Liver (tissue), 9 donors: ENCODE data around the gene HECTD1. TPM values are rescaled to one million over a fixed set of nuclear protein-coding genes. Genes with fewer than 3 reads are reported as not detected.

Source experiments
- DNase-seq: peaks from one replicate; pipeline ENCODE4 v3.0.0-alpha.2; 2017; ENCODE audit warnings: low spot score
- H3K27ac ChIP-seq, 2 donors: one replicate each; pipeline ENCODE4 v1.7.0; 2013; ENCODE audit warnings: inconsistent platforms in 2 of 2, low read length in 2 of 2, control low read depth in 1 of 2, low read depth in 1 of 2, mild to moderate bottlenecking in 1 of 2
- H3K27me3 ChIP-seq, 4 donors: one replicate each; pipeline versions ENCODE4 v1.6.1 to v1.7.0; 2013; ENCODE audit warnings: low read length in 3 of 4, inconsistent platforms in 1 of 4, mild to moderate bottlenecking in 1 of 4, moderate library complexity in 1 of 4; ENCODE audit not compliant: control insufficient read depth in 4 of 4, insufficient read depth in 4 of 4
- H3K36me3 ChIP-seq, 4 donors: one replicate each; pipeline versions ENCODE4 v1.6.1 to v1.7.0; 2013; ENCODE audit warnings: low read length in 3 of 4, mild to moderate bottlenecking in 3 of 4, low read depth in 1 of 4, moderate library complexity in 1 of 4; ENCODE audit not compliant: control insufficient read depth in 4 of 4, insufficient read depth in 3 of 4
- H3K4me1 ChIP-seq, 4 donors: one replicate each; pipeline versions ENCODE4 v1.6.1 to v1.7.0; 2013; ENCODE audit warnings: low read length in 3 of 4, mild to moderate bottlenecking in 3 of 4, moderate library complexity in 1 of 4; ENCODE audit not compliant: control insufficient read depth in 4 of 4, insufficient read depth in 4 of 4
- H3K4me3 ChIP-seq, 3 donors: one replicate each; pipeline versions ENCODE4 v1.6.1 to v1.7.0; 2013; ENCODE audit warnings: low read length in 3 of 3, control low read depth in 1 of 3, low read depth in 1 of 3, mild to moderate bottlenecking in 1 of 3
- H3K9ac ChIP-seq, 2 donors: one replicate each; pipeline ENCODE4 v1.7.0; 2013; ENCODE audit warnings: low read length in 2 of 2, mild to moderate bottlenecking in 2 of 2, moderate library complexity in 2 of 2, control low read depth in 1 of 2, low read depth in 1 of 2
- H3K9me3 ChIP-seq, 4 donors: one replicate each; pipeline versions ENCODE4 v1.6.1 to v1.7.0; 2013; ENCODE audit warnings: low read length in 3 of 4; ENCODE audit not compliant: control insufficient read depth in 4 of 4
- ATF3 ChIP-seq: IDR thresholded peaks from 2 replicates; pipeline ENCODE4 v1.6.1; 2016; ENCODE audit warnings: antibody characterized with exemption
- CTCF ChIP-seq: fragments of 150-350 bp; IDR thresholded peaks from 2 replicates; pipeline ENCODE4 v1.5.1; 2017; ENCODE audit warnings: improper control_type of control experiment, low read depth, low read length; ENCODE audit not compliant: missing input control
- EGR1 ChIP-seq, 2 donors: IDR thresholded peaks; 2 replicates each; pipeline ENCODE4 v1.6.1; 2016 to 2018; ENCODE audit warnings: antibody characterized with exemption in 2 of 2, low read depth in 2 of 2
- FOXA1 ChIP-seq: IDR thresholded peaks from 2 replicates; pipeline ENCODE4 v1.6.1; 2016; ENCODE audit warnings: antibody characterized with exemption
- FOXA2 ChIP-seq: IDR thresholded peaks from 2 replicates; pipeline ENCODE4 v1.6.1; 2016; ENCODE audit warnings: antibody characterized with exemption
- GABPA ChIP-seq, 2 donors: IDR thresholded peaks in 1 of 2; conservative IDR thresholded peaks in 1 of 2; 2 replicates each; pipeline ENCODE4 v1.6.1; 2016; ENCODE audit warnings: antibody characterized with exemption in 2 of 2, mild to moderate bottlenecking in 1 of 2, moderate library complexity in 1 of 2
- HNF4A ChIP-seq, 2 donors: conservative IDR thresholded peaks; 2 replicates each; pipeline ENCODE4 v1.6.1; 2016; ENCODE audit warnings: antibody characterized with exemption in 2 of 2, mild to moderate bottlenecking in 2 of 2
- HNF4G ChIP-seq: IDR thresholded peaks from 2 replicates; pipeline ENCODE4 v1.6.1; 2016; ENCODE audit warnings: antibody characterized with exemption
- JUND ChIP-seq, 2 donors: IDR thresholded peaks; 2 replicates each; pipeline ENCODE4 v1.6.1; 2016; ENCODE audit warnings: antibody characterized with exemption in 2 of 2
- MAX ChIP-seq: IDR thresholded peaks from 2 replicates; pipeline ENCODE4 v1.6.1; 2016; ENCODE audit warnings: antibody characterized with exemption
- NR2F2 ChIP-seq: IDR thresholded peaks from 2 replicates; pipeline ENCODE4 v1.6.1; 2016; ENCODE audit warnings: antibody characterized with exemption
- RAD21 ChIP-seq, 2 donors: IDR thresholded peaks; 2 replicates each; pipeline ENCODE4 v1.6.1; 2016; ENCODE audit warnings: antibody characterized with exemption in 2 of 2, mild to moderate bottlenecking in 2 of 2
- REST ChIP-seq: IDR thresholded peaks from 2 replicates; pipeline ENCODE4 v1.6.1; 2016; ENCODE audit warnings: antibody characterized with exemption, mild to moderate bottlenecking
- RXRA ChIP-seq, 2 donors: IDR thresholded peaks; 2 replicates each; pipeline ENCODE4 v1.6.1; 2017 to 2018; ENCODE audit warnings: antibody characterized with exemption in 2 of 2, mild to moderate bottlenecking in 1 of 2
- SP1 ChIP-seq: IDR thresholded peaks from 2 replicates; pipeline ENCODE4 v1.6.1; 2018; ENCODE audit warnings: antibody characterized with exemption, mild to moderate bottlenecking
- TAF1 ChIP-seq: conservative IDR thresholded peaks from 2 replicates; pipeline ENCODE4 v1.6.1; 2016; ENCODE audit warnings: antibody characterized with exemption, mild to moderate bottlenecking
- YY1 ChIP-seq: IDR thresholded peaks from 2 replicates; pipeline ENCODE4 v1.6.1; 2016; ENCODE audit warnings: antibody characterized with exemption, mild to moderate bottlenecking
- ZBTB33 ChIP-seq: IDR thresholded peaks from 2 replicates; pipeline ENCODE4 v1.6.1; 2016; ENCODE audit warnings: antibody characterized with exemption
- WGBS: extraction: QIAGEN DNeasy Blood & Tissue Kit; methylation state at CpG from one replicate; pipeline ENCODE4 v1.1.7; 2013; 5-methylcytosine and 5-hydroxymethylcytosine counted together
- polyA plus RNA-seq, 2 donors: library from polyadenylated mRNA; stranded (reverse) in 1 of 2; unstranded in 1 of 2; fragments of 200-250 nt in 1 of 2; fragments of >200 nt in 1 of 2; fragmentation: Nextera tagmentation in 1 of 2; extraction: Ambion mirVana in 1 of 2; gene quantifications; one replicate each; pipeline versions ENCODE4 v1.2.1 to v1.2.3, GENCODE V29; 2013 to 2015
- total RNA-seq, 2 donors: library from RNA; depleted of rRNA; stranded (reverse); fragments of >200 nt; gene quantifications; one replicate each; pipeline ENCODE4 v1.2.3, GENCODE V29; 2014
- donor health status: healthy.
- donor health status: healthy.
- donor health status: healthy.
- donor health status: healthy.
- donor health status: healthy.

HECTD1 gene
- total and polyA plus RNA-seq, 4 donors, result 46.8 to 256 (median 118) TPM

- Histone ChIP-seq H3K9ac (no peak overlapping the region), H3K4me3 (no peak overlapping the region), H3K27ac (peak overlapping the region in 1 of 2 donors; percentile 18), H3K27me3 (no peaks in the 10 kb centered on the region), H3K4me1 (peaks cover 4 to 32% (median 10%) of the 10 kb centered on the region in 4 donors), H3K36me3 (peaks cover 2 to 13% (median 3%) of the 10 kb centered on the region in 4 donors), H3K9me3 (no peaks in the 10 kb centered on the region)
- DNase-seq, result peak; percentile 45
- no peak for TF ChIP-seq FOXA2
- TF ChIP-seq ZBTB33, result no peak
- no peak for TF ChIP-seq RXRA (IDR thresholded peaks at IDR 0.05)
- no peak for TF ChIP-seq SP1
- no peak for TF ChIP-seq JUND (IDR thresholded peaks at IDR 0.05)
- no peak for TF ChIP-seq REST
- TF ChIP-seq CTCF, result no peak
- TF ChIP-seq HNF4A (conservative IDR thresholded peaks at IDR 0.05), result no peak
- no peak for TF ChIP-seq HNF4G
- no peak for TF ChIP-seq NR2F2
- no peak for TF ChIP-seq TAF1
- no peak for TF ChIP-seq RAD21 (IDR thresholded peaks at IDR 0.05)
- TF ChIP-seq EGR1 (IDR thresholded peaks at IDR 0.05; ENCODE audit: low read depth in 2 of 2), result no peak
- TF ChIP-seq ATF3, result no peak
- TF ChIP-seq MAX, result no peak
- TF ChIP-seq YY1, result no peak
- TF ChIP-seq FOXA1, result no peak
- no peak for TF ChIP-seq GABPA (IDR thresholded peaks at IDR 0.05 in 1 of 2, conservative IDR thresholded peaks at IDR 0.05 in 1 of 2)
- WGBS, result 84% methylated on average over 8 of the region's 8 CpGs
Measured at GRCh38 chr14:31196839-31197492, 10.6 kb downstream of the HECTD1 start.
